SK-N-MC (cell line): ENCODE data around the gene GOPC.

Experiments
- EZH2 ChIP-seq: fragments of 200-600 bp; sonication (generic); IDR thresholded peaks from one replicate; pipeline ENCODE4 v1.6.1; 2017; ENCODE audit warnings: antibody characterized with exemption
- POLR2AphosphoS5 ChIP-seq: IDR thresholded peaks from 2 replicates; pipeline ENCODE4 v1.6.1; 2012; ENCODE audit warnings: mild to moderate bottlenecking, low read depth, low read length, borderline replicate concordance

GRCh38 chr6:117536317-117536716 lies 66.0 kb downstream of the GOPC start:
- TF ChIP-seq POLR2AphosphoS5 (no peak), EZH2 (no peak)
